ENCODE data around the gene NINL. TPM values are rescaled to one million over a fixed set of nuclear protein-coding genes. Genes with fewer than 3 reads are reported as not detected.
"Not testable (repeated sequence)": the region's sequence is repeated elsewhere in the genome, so short reads cannot be mapped to it uniquely, and the experiment has no call there.

Gene NINL
- total RNA-seq, 1 donor from 2014 or later, result 1.8 TPM

DNA sequence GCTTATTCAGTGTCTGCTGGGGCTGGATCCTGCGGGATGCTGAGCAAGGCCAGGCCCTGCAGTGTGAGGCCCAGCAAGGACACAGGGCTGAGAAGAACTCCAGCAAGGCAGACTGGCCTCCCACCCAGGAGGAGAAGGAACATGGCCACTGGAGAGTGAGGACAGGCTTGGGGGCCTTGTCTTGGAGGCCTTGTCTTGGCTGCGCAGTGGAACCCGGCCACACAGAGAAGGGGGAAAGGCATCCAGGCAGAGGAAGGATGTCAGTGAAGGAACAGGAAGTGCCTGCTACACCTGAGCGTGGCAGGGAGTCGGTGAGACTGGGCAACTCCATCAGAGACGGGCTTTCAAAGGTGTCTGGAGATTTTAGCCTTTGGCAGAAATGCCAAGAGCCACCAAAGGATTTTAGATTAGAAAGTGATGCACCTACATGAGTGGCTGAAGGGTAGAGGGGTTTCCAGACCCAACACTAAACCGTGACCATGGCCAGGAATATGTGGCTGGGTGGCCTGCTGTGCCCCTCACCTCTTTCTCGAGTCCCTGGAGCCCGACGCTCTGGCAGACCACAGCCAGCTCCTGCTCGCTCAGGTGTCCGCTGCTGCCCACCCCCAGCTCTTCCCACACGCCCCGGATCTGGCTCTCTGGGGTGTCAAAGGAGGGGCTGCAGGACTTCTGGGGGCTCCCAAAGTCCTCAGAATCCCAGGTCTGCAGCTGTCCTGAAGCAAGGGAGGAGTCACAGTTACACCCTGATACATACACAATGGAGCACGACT lies 80.8 kb downstream of the NINL start:
- no peaks in the 10 kb centered on the region for H3K4me1 Mint-ChIP-seq
- DNase-seq, result no peak
- H3K9me3 Mint-ChIP-seq, result no peaks in the 10 kb centered on the region
- no peak overlapping the region for H3K27ac Mint-ChIP-seq
- no peak overlapping the region for H3K4me3 Mint-ChIP-seq
- no peak for ATAC-seq (ENCODE audit: low read depth)
- intact Hi-C loops (cut with micrococcal nuclease), result no loop called here
- TF ChIP-seq, protein P1, sequence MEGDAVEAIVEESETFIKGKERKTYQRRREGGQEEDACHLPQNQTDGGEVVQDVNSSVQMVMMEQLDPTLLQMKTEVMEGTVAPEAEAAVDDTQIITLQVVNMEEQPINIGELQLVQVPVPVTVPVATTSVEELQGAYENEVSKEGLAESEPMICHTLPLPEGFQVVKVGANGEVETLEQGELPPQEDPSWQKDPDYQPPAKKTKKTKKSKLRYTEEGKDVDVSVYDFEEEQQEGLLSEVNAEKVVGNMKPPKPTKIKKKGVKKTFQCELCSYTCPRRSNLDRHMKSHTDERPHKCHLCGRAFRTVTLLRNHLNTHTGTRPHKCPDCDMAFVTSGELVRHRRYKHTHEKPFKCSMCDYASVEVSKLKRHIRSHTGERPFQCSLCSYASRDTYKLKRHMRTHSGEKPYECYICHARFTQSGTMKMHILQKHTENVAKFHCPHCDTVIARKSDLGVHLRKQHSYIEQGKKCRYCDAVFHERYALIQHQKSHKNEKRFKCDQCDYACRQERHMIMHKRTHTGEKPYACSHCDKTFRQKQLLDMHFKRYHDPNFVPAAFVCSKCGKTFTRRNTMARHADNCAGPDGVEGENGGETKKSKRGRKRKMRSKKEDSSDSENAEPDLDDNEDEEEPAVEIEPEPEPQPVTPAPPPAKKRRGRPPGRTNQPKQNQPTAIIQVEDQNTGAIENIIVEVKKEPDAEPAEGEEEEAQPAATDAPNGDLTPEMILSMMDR (IDR thresholded peaks at IDR 0.05), result no peak
- peaks cover 2% of the 10 kb centered on the region for H3K36me3 Mint-ChIP-seq (ENCODE audit: low read depth)
- CTCF ChIA-PET, result no interaction called here
- POLR2A ChIA-PET, result no interaction called here
- no peaks in the 10 kb centered on the region for H3K27me3 Mint-ChIP-seq

DNA sequence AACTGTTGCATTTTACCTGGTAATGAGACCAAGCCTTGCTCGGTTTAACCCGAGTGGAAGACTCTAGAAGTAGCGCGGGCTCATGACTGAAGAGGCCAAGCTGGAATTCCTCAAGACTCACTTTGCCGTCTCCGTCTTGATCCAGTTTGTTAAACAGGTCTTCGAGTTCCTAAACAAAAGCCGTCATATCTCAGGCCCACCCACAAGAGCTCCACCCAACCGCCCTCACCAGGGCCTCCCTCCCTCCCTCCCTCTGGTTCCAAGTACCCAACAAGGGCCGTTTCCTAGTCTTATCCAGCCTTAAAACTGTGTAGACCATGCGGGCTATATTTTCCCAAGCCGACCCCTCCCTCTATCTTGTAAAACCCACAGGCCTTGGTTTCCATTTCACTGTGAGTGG lies 81.4 kb downstream of the NINL start:
- Mint-ChIP-seq H3K27me3 (no peaks in the 10 kb centered on the region), H3K27ac (no peak overlapping the region), H3K36me3 (ENCODE audit: low read depth) (no peaks in the 10 kb centered on the region), H3K9me3 (no peaks in the 10 kb centered on the region), H3K4me1 (no peaks in the 10 kb centered on the region), H3K4me3 (no peak overlapping the region)
- ChIA-PET CTCF (no interaction called here), POLR2A (no interaction called here)
- DNase-seq (no peak), ATAC-seq (ENCODE audit: low read depth) (no peak)
- intact Hi-C loops (cut with micrococcal nuclease), result no loop called here
- TF ChIP-seq, protein P1 (IDR thresholded peaks at IDR 0.05), result no peak

DNA sequence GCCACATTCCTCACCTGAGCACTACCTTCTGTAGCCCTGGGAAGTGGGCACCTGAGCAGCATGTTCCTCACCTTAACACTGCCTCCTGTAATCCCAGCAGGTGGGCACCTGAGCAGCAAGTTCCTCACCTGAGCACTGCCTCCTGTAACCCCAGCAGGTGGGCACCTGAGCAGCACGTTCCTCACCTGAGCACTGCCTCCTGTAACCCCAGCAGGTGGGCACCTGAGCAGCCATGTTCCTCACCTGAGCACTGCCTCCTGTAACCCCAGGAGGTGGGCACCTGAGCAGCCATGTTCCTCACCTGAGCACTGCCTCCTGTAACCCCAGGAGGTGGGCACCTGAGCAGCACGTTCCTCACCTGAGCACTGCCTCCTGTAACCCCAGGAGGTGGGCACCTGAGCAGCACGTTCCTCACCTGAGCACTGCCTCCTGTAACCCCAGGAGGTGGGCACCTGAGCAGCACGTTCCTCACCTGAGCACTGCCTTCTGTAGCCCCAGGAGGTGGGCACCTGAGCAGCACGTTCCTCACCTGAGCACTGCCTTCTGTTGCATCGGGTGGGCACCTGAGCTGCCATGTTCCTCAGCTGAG lies 82.2 kb downstream of the NINL start:
- H3K4me1 Mint-ChIP-seq, DNase-seq: not testable (repeated sequence)

DNA sequence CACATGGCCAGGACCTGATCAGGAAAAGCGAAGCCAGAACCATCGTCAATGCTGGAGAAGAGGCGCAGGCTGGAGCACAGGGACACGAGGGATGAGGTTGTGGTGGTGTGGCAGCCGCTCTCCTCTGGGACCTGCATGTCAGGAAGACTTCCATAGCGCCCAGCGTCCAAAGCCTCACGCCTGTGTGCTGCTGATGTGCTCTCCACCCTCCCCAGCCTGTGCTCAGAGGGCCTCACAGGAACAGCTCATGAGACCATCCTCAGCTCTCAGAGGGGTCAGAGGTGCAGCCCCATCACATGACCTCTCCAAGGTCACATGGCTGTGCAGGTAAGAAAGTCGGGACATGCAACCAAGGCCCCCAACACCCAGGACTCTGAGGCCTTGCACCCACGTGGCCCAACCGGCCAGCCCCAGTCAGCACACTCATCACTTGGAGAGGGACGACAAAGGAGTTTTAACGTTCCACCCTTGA lies 84.4 kb downstream of the NINL start:
- no peak for ATAC-seq (ENCODE audit: low read depth)
- H3K4me3 Mint-ChIP-seq, result no peak overlapping the region
- intact Hi-C loops (cut with micrococcal nuclease), result no loop called here
- H3K9me3 Mint-ChIP-seq, result no peaks in the 10 kb centered on the region
- H3K27me3 Mint-ChIP-seq, result no peaks in the 10 kb centered on the region
- ChIA-PET POLR2A (no interaction called here), CTCF (no interaction called here)
- no peak for DNase-seq
- TF ChIP-seq, protein P1 (IDR thresholded peaks at IDR 0.05), result no peak
- no peak overlapping the region for H3K27ac Mint-ChIP-seq
- H3K4me1 Mint-ChIP-seq, result no peaks in the 10 kb centered on the region
- no peaks in the 10 kb centered on the region for H3K36me3 Mint-ChIP-seq (ENCODE audit: low read depth)

More for the DNA sequence above, 82.2 kb downstream of the NINL start:
- ATAC-seq (ENCODE audit: low read depth); H3K36me3 Mint-ChIP-seq (ENCODE audit: low read depth); CTCF ChIA-PET; H3K27me3 Mint-ChIP-seq; H3K4me3 Mint-ChIP-seq; intact Hi-C loops (cut with micrococcal nuclease); H3K27ac Mint-ChIP-seq; H3K9me3 Mint-ChIP-seq; POLR2A ChIA-PET: not testable (repeated sequence)

DNA sequence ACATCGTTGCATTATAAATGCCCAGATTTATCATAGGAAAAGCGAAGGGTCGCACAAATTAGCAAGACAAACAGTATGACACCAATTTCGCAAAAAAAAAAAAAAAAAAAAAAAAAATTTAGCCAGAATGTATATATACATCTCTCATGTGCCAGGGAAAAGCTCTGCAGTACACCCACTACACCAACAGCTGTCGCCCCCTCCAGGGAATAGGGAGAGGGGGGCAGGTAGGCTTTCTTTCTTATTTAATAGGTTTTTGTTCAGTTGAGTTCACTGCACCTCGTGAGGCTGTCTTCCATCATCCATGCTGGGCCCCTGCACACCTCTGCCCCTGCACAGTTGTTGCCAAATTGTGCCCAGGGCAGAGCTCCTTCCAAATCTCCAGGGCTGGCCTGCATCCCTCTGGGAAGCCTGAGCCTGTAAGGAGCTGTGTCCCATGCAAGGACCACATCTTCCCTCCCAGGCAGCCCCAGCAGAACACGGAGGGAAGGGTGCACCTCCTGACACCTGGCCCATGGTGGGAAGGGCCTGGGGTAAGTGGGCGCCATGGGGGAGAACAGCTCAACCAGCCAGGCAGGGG lies 85.4 kb downstream of the NINL start:
- TF ChIP-seq, protein P1 (IDR thresholded peaks at IDR 0.05), result no peak
- intact Hi-C loops (cut with micrococcal nuclease), result no loop called here
- no peaks in the 10 kb centered on the region for H3K9me3 Mint-ChIP-seq
- H3K27ac Mint-ChIP-seq, result no peak overlapping the region
- H3K4me3 Mint-ChIP-seq, result no peak overlapping the region
- H3K36me3 Mint-ChIP-seq (ENCODE audit: low read depth), result no peaks in the 10 kb centered on the region
- no peaks in the 10 kb centered on the region for H3K27me3 Mint-ChIP-seq
- ChIA-PET CTCF (no interaction called here), POLR2A (no interaction called here)
- ATAC-seq (ENCODE audit: low read depth) (no peak), DNase-seq (no peak)
- H3K4me1 Mint-ChIP-seq, result no peaks in the 10 kb centered on the region
